Loucy (cell line): ENCODE results near the gene KLF16.
A peak's percentile ranks its signal among the peaks of the same experiment; 100 is the strongest.

Experiments
- H2AFZ ChIP-seq: fragments of 200-600 bp; sonication (generic); 2 replicates; pipeline ENCODE4 v1.6.0; 2016; ENCODE audit warnings: antibody characterized with exemption, mild to moderate bottlenecking, low read length, moderate library complexity
- H3F3A ChIP-seq: fragments of 200-600 bp; 2 replicates; pipeline ENCODE4 v1.6.0; 2016; ENCODE audit warnings: antibody characterized with exemption, low read depth, mild to moderate bottlenecking
- H3K27me3 ChIP-seq: fragments of 200-600 bp; sonication (generic); 2 replicates; pipeline ENCODE4 v1.6.1; 2014; ENCODE audit warnings: low read length, mild to moderate bottlenecking; ENCODE audit not compliant: insufficient read depth, poor library complexity, severe bottlenecking
- H3K36me3 ChIP-seq: fragments of 200-600 bp; sonication (generic); 2 replicates; pipeline ENCODE4 v1.6.1; 2016; ENCODE audit warnings: low read length; ENCODE audit not compliant: insufficient read depth
- H3K4me1 ChIP-seq: fragments of 200-600 bp; sonication (generic); 2 replicates; pipeline ENCODE4 v1.5.1; 2014; ENCODE audit warnings: low read length, mild to moderate bottlenecking; ENCODE audit not compliant: insufficient read depth, poor library complexity, severe bottlenecking
- H3K4me2 ChIP-seq: fragments of 200-600 bp; sonication (generic); 2 replicates; pipeline ENCODE4 v1.6.0; 2014; ENCODE audit warnings: antibody characterized with exemption, low read length, low read depth, mild to moderate bottlenecking; ENCODE audit not compliant: poor library complexity, severe bottlenecking
- H3K4me3 ChIP-seq: fragments of 200-600 bp; sonication (generic); 2 replicates; pipeline ENCODE4 v1.5.1; 2014; ENCODE audit warnings: low read length, mild to moderate bottlenecking, mixed read lengths; ENCODE audit not compliant: poor library complexity, severe bottlenecking
- H3K79me2 ChIP-seq: fragments of 200-600 bp; sonication (generic); 2 replicates; pipeline ENCODE4 v1.6.1; 2014; ENCODE audit warnings: low read length; ENCODE audit not compliant: insufficient read depth
- H3K9ac ChIP-seq: fragments of 200-600 bp; sonication (generic); 2 replicates; pipeline ENCODE4 v1.6.0; 2014; ENCODE audit warnings: mild to moderate bottlenecking, low read depth, low read length, moderate library complexity; ENCODE audit not compliant: poor library complexity, severe bottlenecking
- H3K9me2 ChIP-seq: fragments of 200-600 bp; sonication (generic); replicated peaks from 2 replicates; pipeline ENCODE4 v1.6.1; 2016; ENCODE audit warnings: low read depth, low read length, mixed read lengths
- H3K9me3 ChIP-seq: fragments of 200-600 bp; sonication (generic); 2 replicates; pipeline ENCODE4 v1.6.1; 2014; ENCODE audit warnings: mild to moderate bottlenecking, antibody characterized with exemption, low read length, low read depth; ENCODE audit not compliant: insufficient read depth
- H4K20me1 ChIP-seq: fragments of 200-600 bp; sonication (generic); 2 replicates; pipeline ENCODE4 v1.6.0; 2014; ENCODE audit warnings: antibody characterized with exemption, low read length, mild to moderate bottlenecking; ENCODE audit not compliant: insufficient read depth, poor library complexity, severe bottlenecking
- EZH2phosphoT487 ChIP-seq: fragments of 200-600 bp; IDR thresholded peaks from 2 replicates; pipeline ENCODE4 v1.6.1; 2018; ENCODE audit warnings: antibody characterized with exemption, mild to moderate bottlenecking, moderate library complexity, borderline replicate concordance
- TF ChIP-seq, protein P1 (sequence below): fragments of 200-600 bp; sonication (generic); conservative IDR thresholded peaks from 2 replicates; pipeline ENCODE4 v1.5.1; 2014; ENCODE audit warnings: mild to moderate bottlenecking, antibody characterized with exemption, low read length

The KLF16 gene

DNA sequence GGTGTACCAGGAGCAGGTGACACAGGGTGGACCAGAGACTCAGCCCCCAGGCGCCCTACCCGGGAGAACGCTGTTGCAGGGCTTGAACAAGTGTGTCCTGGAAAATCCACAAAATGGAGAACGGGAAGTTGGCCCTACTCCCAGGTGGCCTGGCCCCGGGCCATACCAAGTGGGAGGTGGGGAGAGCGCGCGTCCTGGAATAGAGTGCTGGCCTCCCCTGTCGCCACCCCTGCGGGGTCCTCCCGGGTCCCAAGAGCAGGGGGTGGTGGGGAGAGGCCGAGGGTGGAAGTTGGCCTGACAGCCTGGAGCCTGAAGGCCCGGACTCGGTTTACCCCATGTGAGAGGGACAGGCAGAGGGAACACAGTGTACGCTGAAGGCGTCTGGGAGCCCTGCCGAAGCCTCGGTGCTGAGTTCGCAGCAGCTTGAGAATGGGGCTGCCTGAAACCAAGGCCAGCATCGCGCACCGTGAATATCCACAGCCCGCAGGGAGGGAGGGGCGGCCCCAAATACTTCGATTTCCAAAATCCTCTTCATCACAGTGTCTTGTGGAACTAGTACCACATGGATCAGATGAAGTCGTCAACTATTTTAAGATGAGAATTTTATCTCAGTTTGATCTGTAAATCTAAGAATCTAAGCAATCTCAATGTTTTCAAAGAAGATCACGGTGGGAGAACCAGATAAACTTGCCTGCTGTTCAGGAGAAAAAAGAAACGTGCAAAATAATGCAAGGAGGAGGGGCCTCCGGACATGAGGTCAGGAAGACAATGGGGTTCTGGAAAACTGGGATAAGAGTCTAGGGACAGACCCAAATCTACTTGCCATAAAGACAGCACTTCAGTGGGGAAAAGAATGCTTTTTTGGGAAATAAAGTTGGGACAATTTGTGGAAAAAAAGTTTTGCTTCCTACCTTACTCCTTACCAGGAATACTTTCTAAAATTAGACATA, 10.4 kb upstream of the KLF16 start:
- H3K4me2 ChIP-seq = peak overlapping the region; percentile 96
- H4K20me1 ChIP-seq = peaks cover 31% of the 10 kb centered on the region
- H3K4me3 ChIP-seq = peak overlapping the region; percentile 95
- TF ChIP-seq EZH2phosphoT487 = no peak
- TF ChIP-seq, protein P1, sequence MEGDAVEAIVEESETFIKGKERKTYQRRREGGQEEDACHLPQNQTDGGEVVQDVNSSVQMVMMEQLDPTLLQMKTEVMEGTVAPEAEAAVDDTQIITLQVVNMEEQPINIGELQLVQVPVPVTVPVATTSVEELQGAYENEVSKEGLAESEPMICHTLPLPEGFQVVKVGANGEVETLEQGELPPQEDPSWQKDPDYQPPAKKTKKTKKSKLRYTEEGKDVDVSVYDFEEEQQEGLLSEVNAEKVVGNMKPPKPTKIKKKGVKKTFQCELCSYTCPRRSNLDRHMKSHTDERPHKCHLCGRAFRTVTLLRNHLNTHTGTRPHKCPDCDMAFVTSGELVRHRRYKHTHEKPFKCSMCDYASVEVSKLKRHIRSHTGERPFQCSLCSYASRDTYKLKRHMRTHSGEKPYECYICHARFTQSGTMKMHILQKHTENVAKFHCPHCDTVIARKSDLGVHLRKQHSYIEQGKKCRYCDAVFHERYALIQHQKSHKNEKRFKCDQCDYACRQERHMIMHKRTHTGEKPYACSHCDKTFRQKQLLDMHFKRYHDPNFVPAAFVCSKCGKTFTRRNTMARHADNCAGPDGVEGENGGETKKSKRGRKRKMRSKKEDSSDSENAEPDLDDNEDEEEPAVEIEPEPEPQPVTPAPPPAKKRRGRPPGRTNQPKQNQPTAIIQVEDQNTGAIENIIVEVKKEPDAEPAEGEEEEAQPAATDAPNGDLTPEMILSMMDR = no peak
- no peak overlapping the region for H2AFZ ChIP-seq
- no peaks in the 10 kb centered on the region for H3K9me2 ChIP-seq
- H3F3A ChIP-seq = no peaks in the 10 kb centered on the region
- H3K36me3 ChIP-seq = no peaks in the 10 kb centered on the region
- peaks cover 25% of the 10 kb centered on the region for H3K4me1 ChIP-seq
- no peaks in the 10 kb centered on the region for H3K9me3 ChIP-seq
- peaks cover 56% of the 10 kb centered on the region for H3K79me2 ChIP-seq
- H3K9ac ChIP-seq = peak overlapping the region; percentile 88
- H3K27me3 ChIP-seq = no peaks in the 10 kb centered on the region

DNA sequence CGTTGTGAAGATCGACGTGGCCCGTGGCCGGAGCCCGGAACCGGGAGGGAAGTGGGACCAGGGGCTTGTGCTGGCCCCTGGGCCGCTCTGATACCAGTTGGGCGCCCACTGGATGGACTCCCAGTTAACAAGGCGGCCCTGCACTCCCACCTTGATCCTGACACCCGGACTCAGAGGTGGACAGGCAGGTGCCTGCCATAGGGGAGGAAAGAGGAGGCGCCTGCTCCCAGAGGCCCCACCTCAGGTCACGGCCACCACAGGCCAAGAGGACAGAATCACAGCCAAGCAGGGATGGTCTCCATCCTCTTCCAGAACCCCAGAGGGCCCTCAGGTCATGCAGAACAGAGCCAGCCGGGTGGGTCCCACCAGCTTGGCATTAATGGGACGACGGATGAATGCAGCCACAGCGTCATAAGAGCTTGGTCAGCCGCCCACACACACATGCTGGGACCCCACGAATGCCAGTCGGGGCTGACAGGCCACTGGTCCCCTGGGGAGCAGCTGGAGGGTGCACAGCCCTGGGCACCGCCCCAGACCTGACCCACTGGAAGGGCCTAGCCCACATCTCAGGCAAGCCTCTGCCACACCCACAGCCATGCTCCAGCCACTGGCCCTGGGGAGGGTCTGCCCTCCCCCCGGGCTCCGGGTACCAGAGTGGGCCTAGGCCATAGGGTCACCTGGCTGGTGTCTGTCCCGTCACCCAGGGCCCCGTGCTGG, 9.6 kb upstream of the KLF16 start:
- TF ChIP-seq, protein P1 = no peak
- TF ChIP-seq EZH2phosphoT487 = no peak
- peaks cover 31% of the 10 kb centered on the region for H4K20me1 ChIP-seq
- H3K9me3 ChIP-seq = no peaks in the 10 kb centered on the region
- peaks cover 56% of the 10 kb centered on the region for H3K79me2 ChIP-seq
- H3K36me3 ChIP-seq = no peaks in the 10 kb centered on the region
- H3K9ac ChIP-seq = peak overlapping the region; percentile 88
- H2AFZ ChIP-seq = no peak overlapping the region
- H3K4me1 ChIP-seq = peaks cover 25% of the 10 kb centered on the region
- H3F3A ChIP-seq = no peaks in the 10 kb centered on the region
- H3K9me2 ChIP-seq = no peaks in the 10 kb centered on the region
- peak overlapping the region; percentile 96 for H3K4me2 ChIP-seq
- H3K4me3 ChIP-seq = peak overlapping the region; percentile 95
- no peaks in the 10 kb centered on the region for H3K27me3 ChIP-seq

DNA sequence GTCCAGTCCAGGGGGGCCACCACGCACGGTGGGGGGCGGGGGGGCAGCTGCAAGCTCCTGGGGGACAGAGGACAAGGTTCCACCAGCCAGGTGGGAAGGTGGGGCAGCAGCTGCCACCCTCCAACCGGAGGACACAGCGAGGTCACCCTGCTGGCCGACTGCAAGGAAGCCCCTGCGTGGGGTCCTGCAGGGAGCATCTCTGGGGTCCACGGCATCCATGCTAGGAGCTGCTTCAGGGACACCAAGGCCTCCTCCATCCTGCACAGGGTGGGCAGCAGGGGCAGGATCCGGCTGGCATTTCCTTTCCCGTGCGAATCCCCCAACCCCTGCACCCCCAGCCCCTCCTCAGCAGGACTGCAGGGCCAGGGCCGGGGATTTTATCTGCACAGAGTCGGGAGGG, 8.3 kb upstream of the KLF16 start:
- TF ChIP-seq, protein P1 = no peak
- TF ChIP-seq EZH2phosphoT487 = no peak
- Histone ChIP-seq H3K9ac (no peak overlapping the region), H3F3A (no peaks in the 10 kb centered on the region), H3K36me3 (no peaks in the 10 kb centered on the region), H3K9me2 (no peaks in the 10 kb centered on the region), H4K20me1 (peaks cover 31% of the 10 kb centered on the region), H3K79me2 (peaks cover 56% of the 10 kb centered on the region), H3K9me3 (no peaks in the 10 kb centered on the region), H2AFZ (no peak overlapping the region), H3K4me2 (no peak overlapping the region), H3K27me3 (no peaks in the 10 kb centered on the region), H3K4me3 (no peak overlapping the region), H3K4me1 (peaks cover 23% of the 10 kb centered on the region)
